Measurements from ENCODE around the gene PALLD.

GRCh38 chr4:168884251-168885124 lies 387.6 kb downstream of the PALLD start:
- TF ChIP-seq EP300 (IDR thresholded peaks at IDR 0.05) (no peak), CTCF (IDR thresholded peaks at IDR 0.05) (no peak)

Data from sigmoid colon (tissue), 4 donors.